ENCODE data around the gene ZNF98.

Gene ZNF98

GRCh38 chr19:22422211-22422610 lies at the start of gene ZNF98:
Gene ZNF98 (minus strand): TSS chr19:22422346. CDS start chr19:22422224, 122 bp downstream.
- no peak for DNase-seq

GRCh38 chr19:22446605-22447004 lies 24.5 kb upstream of the ZNF98 start:
- DNase-seq: no peak

- DNase-seq: no peak
These were observed 15.9 kb upstream of the ZNF98 start for GRCh38 chr19:22438011-22438410.

GRCh38 chr19:22427960-22428913 lies 6.1 kb upstream of the ZNF98 start:
- DNase-seq: no peak

- DNase-seq: no peak
These were observed 5.4 kb upstream of the ZNF98 start for GRCh38 chr19:22427547-22427946.

GRCh38 chr19:22426901-22427300 lies 4.8 kb upstream of the ZNF98 start:
- DNase-seq: no peak

GRCh38 chr19:22421797-22422196 lies 349 bp downstream of the ZNF98 start:
- DNase-seq: no peak

GRCh38 chr19:22354665-22355064 lies 67.5 kb downstream of the ZNF98 start:
- no peak for DNase-seq
